Germinal center (tissue), 1 donor: Measurements from ENCODE around the gene BCOR.

Experiments used
- DNase-seq: peaks from one replicate; pipeline ENCODE4 v3.0.0; 2012; ENCODE audit warnings: mixed read lengths, low spot score

Gene BCOR

DNA sequence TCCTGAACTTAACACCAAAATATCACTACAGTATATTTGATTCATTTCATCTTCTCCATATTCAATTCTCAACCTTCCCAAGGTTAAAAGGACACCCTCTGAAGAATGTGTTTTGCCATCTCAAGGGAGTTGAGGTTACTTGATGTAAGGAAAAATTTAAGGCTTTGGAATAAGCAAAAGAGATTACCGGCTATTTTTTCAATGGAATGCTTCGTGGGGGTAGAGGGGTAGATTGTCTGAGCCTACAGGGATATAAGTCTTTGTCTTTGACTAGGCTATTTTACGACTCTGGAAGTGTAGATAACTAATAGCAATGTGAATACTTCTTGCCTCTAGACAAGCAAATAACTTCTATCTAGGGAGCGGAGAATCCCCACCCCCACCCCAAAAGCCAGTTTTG is 78.2 kb downstream of the BCOR start:
- DNase-seq: no peak

- DNase-seq: no peak
Measured at GRCh38 chrX:40018041-40018440, 79.7 kb downstream of the BCOR start.

- no peak for DNase-seq
Measured at GRCh38 chrX:40016749-40017148, 81.0 kb downstream of the BCOR start.

DNA sequence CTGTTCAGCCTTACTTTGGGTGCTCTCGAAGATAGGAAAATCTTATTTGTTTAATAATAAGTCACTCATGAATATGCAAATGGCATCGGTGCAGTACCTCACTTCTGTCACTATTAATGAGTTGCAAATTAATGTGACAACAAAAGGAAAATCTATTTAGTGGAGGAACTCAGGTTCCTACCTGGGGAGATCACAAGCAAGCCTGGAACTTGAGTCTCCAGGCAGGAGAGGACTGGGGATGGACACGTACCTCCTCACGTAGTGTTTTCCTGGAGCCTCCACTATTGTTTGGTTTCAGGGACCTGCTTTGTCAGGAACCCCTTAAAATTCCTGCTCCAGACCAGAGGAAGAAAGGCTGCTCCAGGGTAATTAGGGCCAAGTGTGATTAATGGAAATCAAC is 82.1 kb downstream of the BCOR start:
- DNase-seq: no peak

- no peak for DNase-seq
Measured at GRCh38 chrX:40013266-40014195, 84.2 kb downstream of the BCOR start.

DNA sequence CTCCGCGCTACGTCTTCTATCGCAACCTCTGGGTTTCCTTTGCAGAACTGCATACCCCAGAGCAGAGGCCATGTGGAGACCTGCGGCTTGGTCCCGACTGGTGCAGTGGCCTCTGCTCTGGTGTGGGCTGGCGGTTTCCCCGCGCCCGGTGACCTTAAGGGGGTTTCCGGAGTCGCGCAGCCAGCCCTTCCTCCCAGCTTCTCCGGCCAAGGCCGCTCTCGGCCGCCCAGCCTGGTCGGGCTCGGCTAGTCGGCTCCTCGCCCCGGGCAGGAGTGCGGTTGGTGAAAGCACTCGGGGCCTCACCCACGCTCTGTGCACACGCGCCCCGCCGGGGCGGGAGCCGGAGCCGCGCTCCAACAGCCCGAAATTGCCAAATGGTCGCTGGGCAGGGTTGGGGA is 84.9 kb downstream of the BCOR start:
- no peak for DNase-seq

DNA sequence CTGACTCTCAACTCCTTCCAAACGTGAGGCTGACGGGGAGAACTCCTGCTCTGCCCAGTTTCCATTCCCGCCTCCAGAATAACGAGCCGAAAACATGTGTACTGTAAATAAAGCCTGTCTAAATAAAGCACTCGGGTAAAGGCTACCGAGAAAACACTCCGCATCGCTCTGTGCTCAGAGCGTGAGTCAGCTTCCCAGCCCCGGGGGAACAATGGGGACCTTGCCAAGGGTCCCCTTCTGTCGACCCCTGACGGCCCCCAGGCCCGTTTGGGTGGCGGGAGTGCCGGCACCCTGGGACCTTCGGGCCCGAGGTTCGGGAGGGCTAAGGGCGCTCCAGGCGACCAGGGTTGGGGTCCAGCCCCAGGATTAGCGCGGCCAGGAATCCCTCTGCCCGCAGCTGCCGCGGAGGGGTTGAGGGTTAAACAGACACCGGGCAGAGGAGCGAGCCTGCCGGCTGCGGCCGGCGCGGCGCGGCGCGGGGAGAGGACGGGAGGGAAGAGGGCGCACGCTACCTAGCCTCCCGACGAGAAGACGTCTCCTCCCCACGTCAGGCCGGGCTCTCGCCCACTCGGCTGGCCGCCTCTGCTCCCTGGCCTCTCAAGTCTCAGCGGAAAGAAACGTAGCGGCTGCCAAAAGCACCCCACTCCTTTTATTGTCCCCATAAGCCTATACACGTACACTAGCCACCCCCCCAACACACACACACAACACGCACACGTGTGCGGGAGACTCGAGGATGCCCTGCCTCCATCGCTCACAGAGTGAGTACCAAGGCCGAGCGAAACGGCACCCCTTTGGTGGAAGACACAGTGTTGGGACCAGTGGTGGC is 85.5 kb downstream of the BCOR start:
- no peak for DNase-seq

GRCh38 chrX:40011322-40012038 is 86.3 kb downstream of the BCOR start:
- DNase-seq: no peak

DNA sequence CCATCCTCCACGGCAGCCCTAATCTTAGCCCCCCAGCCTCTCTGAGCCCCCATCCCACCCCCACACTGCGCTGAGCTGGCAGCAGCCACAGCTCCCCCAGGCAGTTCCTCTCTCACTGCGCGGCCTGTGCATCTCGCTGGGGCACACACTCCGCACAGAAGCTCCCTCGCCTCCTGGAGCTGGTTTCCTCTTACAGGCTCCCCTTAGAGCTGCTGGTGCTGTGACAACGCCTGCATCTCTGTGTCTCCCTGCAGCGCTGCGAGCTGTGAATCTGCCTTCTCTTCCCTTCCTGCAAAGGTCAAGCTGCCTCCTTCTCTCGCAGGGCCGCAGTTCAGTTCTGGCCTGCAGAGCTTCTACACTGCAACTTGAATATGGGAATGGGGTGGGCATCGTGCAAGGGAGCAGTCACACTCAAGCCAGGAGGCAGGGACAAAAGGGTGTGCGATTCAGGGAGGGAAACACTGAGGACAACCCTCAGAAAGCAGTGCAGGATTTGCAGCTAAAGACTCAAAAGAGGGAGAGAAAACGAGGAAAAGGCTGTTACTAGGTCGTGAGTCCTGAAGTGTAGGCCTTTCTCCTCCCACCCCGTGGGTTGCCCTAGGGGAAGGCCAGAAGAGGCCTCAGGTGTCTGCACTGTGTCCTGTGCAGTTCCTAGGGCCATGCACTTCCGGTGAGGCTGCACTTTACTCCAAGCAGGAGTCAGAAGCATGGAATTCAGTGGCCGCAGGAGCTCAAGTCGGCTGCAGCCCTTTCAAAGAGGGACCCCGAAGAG is 87.0 kb downstream of the BCOR start:
- DNase-seq: no peak

GRCh38 chrX:40009890-40010289 is 87.9 kb downstream of the BCOR start:
- no peak for DNase-seq

DNA sequence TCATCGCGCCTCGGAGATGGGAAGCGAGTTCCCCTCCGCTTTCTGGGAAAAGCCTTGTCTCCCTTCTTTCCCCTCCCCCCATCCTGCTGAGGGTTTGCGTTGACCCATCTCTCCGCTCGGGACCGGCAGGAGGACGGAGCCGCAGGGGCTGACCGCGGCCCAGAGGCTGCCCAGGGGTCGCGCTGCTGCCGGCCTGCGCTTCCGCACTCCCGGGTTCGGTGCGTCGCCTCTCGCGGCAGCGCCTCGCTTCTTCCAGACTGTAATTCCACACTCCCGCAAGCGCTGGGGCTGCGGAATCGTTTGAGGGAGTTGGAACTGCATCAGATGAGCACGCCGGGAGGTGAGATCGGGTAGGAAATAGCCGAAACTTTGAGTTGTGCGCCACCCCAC is 88.3 kb downstream of the BCOR start:
- no peak for DNase-seq

GRCh38 chrX:40008791-40009461 is 88.8 kb downstream of the BCOR start:
- DNase-seq: no peak

GRCh38 chrX:40007756-40008705 is 89.7 kb downstream of the BCOR start:
- no peak for DNase-seq

DNA sequence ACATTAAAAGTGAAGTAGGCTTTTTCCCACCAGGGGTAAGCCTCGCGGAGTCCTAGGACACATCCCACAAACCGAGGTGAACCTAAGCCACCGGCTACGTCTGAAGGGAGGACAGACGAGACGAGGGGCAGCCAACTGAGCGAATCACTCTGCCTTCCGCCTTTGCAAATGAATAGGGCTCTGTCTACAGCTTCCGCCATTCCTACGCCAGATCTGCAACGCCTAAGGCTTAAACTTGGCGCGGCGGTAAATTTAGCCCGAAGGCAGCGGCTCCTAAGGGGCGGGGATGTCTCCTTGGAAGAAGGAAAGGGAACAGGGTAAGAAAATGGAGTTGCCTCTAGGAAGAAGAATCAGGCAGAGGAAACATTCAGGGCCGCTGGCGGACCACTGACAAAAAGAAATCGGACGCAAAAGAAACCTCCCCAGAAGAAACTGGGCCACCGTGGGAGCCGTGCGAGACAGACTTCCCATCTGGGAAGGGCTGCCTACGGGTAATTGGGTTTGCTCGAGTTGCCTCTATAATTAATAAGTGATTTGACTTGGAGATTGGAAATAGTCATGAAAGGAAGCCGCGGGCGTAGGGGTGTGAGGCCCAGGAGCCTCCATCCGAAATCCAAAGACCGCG is 90.5 kb downstream of the BCOR start:
- no peak for DNase-seq

DNA sequence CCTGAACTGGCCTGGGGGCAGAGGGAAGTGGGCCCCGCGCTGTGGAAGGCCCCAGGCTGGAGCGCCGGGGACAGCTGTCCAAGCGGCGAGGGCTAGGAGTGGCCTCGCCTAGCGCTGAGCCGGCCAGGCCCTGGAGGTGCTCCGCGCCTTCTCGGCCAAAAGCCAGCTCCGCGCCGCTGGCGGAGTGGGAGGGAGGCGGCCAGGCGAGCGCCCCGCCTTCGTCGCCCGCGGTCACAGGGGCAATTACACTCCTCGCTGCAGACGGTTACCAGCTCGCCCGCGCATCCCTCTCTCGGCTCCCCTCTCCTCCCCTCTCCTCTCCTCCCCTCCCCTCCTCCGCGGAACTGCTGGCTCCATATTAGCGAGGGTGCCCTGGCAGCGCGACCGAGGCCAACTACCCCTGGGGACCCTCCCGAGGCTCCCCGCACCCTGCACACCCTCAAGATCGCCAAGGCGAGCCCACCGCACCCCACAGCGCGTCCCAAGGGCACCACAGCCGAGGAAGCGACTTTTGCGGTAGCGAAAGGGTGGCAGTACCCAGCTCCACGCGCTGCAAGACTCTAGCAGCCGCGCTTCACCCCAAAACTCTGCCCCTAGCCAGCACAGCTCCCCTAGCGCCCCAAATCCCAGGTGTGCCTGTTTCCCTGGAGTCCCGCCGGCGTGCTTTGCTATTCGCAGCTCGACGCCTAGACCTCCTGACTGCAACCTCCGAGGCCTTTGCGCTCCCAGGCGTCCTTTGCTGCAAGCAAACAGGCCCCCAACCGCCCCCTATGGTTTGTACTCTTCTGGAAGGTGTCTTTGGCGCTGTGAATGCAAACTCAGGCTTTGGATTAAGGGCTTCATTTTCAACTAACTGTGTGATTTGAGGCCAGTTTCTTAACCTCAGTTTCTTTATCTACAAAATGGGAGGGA is 91.4 kb downstream of the BCOR start:
- no peak for DNase-seq

DNA sequence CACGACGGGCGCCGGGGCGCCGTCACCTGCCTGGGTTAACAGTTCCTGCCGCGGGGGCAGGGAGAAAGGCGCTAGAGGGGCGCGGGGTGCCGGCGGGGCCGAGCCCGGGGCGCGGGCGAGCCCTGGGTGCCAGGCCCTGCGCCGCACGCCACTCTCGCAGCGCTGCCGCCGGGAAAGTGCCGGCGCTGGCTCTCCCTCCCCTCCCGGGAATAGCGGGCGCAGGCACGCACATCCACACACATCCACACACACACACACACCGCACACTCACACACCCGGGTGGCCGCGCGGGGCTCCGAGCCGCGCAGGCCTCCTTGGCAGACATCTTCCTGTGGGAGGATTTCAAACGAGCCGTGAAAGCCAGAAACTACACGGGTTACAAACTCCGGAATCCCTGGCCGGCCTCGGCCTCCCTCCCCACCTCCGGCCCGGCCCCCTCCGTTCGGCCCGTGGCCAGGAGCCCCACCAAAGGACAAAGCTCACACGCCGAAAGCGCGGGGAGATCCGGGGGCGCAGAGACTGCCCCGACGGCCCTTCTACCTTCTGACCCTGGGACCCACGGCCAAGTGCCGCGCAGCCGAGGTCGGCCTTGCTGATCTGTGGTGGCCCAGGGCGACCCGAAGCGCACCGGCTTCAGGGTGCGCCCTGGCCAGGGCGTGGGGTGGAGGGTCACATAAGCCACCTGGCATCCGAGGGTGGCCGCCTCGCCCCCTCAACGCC is 92.3 kb downstream of the BCOR start:
- no peak for DNase-seq

DNA sequence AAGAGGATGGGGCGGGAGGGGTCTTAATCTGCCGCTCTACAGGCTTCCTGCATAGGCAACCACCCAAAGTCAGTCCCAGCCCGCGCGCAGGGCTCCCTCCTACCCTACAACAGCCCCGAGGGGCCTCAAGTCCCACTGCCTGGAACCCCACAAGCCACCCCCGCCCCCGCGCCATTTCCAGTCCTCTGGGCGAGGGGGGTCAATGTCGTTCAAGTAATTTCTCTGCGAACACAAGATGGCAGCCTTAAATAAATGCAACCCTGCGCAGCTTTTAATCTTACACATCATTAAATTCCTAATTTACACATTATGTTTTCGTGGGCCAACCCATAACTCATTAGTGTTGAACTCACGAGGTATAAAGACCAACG is 92.9 kb downstream of the BCOR start:
- no peak for DNase-seq

DNA sequence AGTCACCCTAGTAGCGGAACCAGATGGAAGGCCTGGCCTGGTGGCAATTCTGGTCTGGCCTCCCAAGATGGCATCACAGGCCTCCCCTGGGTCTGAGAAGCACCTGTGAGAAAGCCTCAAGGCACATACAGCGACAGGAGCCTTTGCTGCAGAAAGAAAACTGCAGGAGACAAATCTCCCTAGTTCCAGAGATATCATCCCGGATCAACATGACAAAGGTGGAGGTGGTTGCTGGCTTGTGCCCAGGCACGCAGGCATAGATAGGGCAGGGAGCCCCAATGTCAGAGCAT is 93.6 kb downstream of the BCOR start:
- DNase-seq: no peak
